ENCODE data around the gene CNTNAP1. TPM values are rescaled to one million over a fixed set of nuclear protein-coding genes. Genes with fewer than 3 reads are reported as not detected.

CNTNAP1 gene
- total and polyA plus RNA-seq, 9 of the 15 experiments (the other 6 are each of a cell fraction or from before 2014, with no cell fraction given) = 0.10 to 1.8 (median 0.62) TPM

DNA sequence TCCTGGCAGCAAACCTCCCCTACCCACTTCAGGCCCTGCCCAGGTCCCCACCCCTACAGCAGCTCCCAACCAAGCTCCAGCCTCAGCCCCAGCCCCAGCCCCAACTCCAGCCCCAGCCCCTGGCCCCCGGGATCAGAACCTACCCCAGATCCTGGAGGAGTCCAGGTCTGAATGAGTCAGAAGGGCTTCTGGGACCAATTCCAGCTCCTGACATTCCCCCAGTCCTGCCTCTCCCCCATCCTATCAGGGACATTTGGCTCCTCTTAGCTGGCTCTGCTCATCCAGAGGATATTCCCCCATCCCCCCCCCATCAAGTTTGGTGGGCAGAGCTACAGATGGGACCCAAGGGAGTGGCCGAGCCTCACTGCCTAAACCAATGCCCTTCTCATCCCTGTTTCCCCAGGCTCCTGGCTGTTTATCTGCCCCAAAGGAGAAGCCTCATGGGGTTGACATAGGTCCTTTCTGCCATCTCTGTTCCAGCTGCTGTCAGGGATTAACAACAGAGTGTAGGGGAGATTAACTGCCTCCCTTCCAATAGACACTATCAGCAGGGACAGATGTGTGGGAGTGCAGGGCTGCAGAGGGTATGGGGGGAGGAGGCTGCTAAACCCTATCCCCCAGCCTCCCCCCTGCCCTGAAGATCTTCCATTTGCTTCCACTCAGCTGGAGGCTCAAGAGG lies 16.5 kb downstream of the CNTNAP1 start (continued):
- TF ChIP-seq, protein P1, sequence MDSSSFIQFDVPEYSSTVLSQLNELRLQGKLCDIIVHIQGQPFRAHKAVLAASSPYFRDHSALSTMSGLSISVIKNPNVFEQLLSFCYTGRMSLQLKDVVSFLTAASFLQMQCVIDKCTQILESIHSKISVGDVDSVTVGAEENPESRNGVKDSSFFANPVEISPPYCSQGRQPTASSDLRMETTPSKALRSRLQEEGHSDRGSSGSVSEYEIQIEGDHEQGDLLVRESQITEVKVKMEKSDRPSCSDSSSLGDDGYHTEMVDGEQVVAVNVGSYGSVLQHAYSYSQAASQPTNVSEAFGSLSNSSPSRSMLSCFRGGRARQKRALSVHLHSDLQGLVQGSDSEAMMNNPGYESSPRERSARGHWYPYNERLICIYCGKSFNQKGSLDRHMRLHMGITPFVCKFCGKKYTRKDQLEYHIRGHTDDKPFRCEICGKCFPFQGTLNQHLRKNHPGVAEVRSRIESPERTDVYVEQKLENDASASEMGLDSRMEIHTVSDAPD (CRISPR knock-in tag; IDR thresholded peaks at IDR 0.05) = no peak
- TF ChIP-seq MCM2 (IDR thresholded peaks at IDR 0.05; ENCODE audit: low read depth) (no peak), ZNF644 (tag; IDR thresholded peaks at IDR 0.05; ENCODE audit: low read depth) (peak; percentile 96), ZNF583 (CRISPR knock-in tag; IDR thresholded peaks at IDR 0.05) (peak; percentile 84; the same call in 1 of the 2 replicates), KLF13 (tag; IDR thresholded peaks at IDR 0.05; ENCODE audit: borderline replicate concordance, low read depth) (peak; percentile 68; the same call in 1 of the 2 replicates), SMARCE1 (IDR thresholded peaks at IDR 0.05) (peak; percentile 100), TGIF2 (CRISPR knock-in tag; IDR thresholded peaks at IDR 0.05) (no peak), SPI1 (IDR thresholded peaks at IDR 0.05; ENCODE audit: borderline replicate concordance, low read depth, low read length) (no peak), HNRNPH1 (optimal IDR thresholded peaks at IDR 0.05; ENCODE audit: low read depth, low read length) (no peak), MAFG (tag; conservative IDR thresholded peaks at IDR 0.05) (no peak), KAT2B (IDR thresholded peaks at IDR 0.05; ENCODE audit: low read depth, low read length) (no peak), POU5F1 (IDR thresholded peaks at IDR 0.05; ENCODE audit: borderline replicate concordance, low read depth, low read length, partially characterized antibody) (no peak), PYGO2 (tag; IDR thresholded peaks at IDR 0.05) (peak; percentile 91), ZNF384 (IDR thresholded peaks at IDR 0.05; ENCODE audit: low read depth, low read length) (peak; percentile 27), CXXC5 (CRISPR knock-in tag; IDR thresholded peaks at IDR 0.05) (peak; percentile 83), MTA3 (IDR thresholded peaks at IDR 0.05; ENCODE audit: borderline replicate concordance) (peak; percentile 97), NCOR1 (IDR thresholded peaks at IDR 0.05) (peak; percentile 100), RFX1 (IDR thresholded peaks at IDR 0.05) (no peak)
- TF ChIP-seq, protein P2, sequence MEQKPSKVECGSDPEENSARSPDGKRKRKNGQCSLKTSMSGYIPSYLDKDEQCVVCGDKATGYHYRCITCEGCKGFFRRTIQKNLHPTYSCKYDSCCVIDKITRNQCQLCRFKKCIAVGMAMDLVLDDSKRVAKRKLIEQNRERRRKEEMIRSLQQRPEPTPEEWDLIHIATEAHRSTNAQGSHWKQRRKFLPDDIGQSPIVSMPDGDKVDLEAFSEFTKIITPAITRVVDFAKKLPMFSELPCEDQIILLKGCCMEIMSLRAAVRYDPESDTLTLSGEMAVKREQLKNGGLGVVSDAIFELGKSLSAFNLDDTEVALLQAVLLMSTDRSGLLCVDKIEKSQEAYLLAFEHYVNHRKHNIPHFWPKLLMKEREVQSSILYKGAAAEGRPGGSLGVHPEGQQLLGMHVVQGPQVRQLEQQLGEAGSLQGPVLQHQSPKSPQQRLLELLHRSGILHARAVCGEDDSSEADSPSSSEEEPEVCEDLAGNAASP (IDR thresholded peaks at IDR 0.05) = no peak
- TF ChIP-seq, protein P3, sequence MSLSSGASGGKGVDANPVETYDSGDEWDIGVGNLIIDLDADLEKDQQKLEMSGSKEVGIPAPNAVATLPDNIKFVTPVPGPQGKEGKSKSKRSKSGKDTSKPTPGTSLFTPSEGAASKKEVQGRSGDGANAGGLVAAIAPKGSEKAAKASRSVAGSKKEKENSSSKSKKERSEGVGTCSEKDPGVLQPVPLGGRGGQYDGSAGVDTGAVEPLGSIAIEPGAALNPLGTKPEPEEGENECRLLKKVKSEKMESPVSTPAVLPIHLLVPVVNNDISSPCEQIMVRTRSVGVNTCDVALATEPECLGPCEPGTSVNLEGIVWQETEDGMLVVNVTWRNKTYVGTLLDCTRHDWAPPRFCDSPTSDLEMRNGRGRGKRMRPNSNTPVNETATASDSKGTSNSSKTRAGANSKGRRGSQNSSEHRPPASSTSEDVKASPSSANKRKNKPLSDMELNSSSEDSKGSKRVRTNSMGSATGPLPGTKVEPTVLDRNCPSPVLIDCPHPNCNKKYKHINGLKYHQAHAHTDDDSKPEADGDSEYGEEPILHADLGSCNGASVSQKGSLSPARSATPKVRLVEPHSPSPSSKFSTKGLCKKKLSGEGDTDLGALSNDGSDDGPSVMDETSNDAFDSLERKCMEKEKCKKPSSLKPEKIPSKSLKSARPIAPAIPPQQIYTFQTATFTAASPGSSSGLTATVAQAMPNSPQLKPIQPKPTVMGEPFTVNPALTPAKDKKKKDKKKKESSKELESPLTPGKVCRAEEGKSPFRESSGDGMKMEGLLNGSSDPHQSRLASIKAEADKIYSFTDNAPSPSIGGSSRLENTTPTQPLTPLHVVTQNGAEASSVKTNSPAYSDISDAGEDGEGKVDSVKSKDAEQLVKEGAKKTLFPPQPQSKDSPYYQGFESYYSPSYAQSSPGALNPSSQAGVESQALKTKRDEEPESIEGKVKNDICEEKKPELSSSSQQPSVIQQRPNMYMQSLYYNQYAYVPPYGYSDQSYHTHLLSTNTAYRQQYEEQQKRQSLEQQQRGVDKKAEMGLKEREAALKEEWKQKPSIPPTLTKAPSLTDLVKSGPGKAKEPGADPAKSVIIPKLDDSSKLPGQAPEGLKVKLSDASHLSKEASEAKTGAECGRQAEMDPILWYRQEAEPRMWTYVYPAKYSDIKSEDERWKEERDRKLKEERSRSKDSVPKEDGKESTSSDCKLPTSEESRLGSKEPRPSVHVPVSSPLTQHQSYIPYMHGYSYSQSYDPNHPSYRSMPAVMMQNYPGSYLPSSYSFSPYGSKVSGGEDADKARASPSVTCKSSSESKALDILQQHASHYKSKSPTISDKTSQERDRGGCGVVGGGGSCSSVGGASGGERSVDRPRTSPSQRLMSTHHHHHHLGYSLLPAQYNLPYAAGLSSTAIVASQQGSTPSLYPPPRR (CRISPR knock-in tag; IDR thresholded peaks at IDR 0.05; ENCODE audit: borderline replicate concordance) = peak; percentile 96; the same call in 1 of the 2 replicates

Measured in K562 (cell line).